Fibroblast of villous mesenchyme (primary cell): Measurements from ENCODE around the gene BET1L. TPM values are rescaled to one million over a fixed set of nuclear protein-coding genes. Genes with fewer than 3 reads are reported as not detected.
A peak's percentile ranks its signal among the peaks of the same experiment; 100 is the strongest.

ENCODE experiments used
- DNase-seq: peaks from one replicate; pipeline ENCODE4 v3.0.0-alpha.2; 2010; ENCODE audit warnings: low read depth
- H3K4me3 ChIP-seq: 2 replicates; pipeline ENCODE4 v1.5.1; 2011; ENCODE audit warnings: low read depth, mild to moderate bottlenecking, low read length
- total RNA-seq: library from RNA; depleted of rRNA; stranded (reverse); fragments of >200 nt; gene quantifications from 2 replicates; pipeline ENCODE4 v1.2.3, GENCODE V29; 2012
- TF ChIP-seq, protein P1 (sequence below): IDR thresholded peaks from 2 replicates; pipeline ENCODE4 v1.5.1; 2012; ENCODE audit warnings: low read depth, mild to moderate bottlenecking, low read length; ENCODE audit not compliant: insufficient read depth

The BET1L gene
- total RNA-seq, 1 donor, result 22.0 TPM

- TF ChIP-seq, protein P1, sequence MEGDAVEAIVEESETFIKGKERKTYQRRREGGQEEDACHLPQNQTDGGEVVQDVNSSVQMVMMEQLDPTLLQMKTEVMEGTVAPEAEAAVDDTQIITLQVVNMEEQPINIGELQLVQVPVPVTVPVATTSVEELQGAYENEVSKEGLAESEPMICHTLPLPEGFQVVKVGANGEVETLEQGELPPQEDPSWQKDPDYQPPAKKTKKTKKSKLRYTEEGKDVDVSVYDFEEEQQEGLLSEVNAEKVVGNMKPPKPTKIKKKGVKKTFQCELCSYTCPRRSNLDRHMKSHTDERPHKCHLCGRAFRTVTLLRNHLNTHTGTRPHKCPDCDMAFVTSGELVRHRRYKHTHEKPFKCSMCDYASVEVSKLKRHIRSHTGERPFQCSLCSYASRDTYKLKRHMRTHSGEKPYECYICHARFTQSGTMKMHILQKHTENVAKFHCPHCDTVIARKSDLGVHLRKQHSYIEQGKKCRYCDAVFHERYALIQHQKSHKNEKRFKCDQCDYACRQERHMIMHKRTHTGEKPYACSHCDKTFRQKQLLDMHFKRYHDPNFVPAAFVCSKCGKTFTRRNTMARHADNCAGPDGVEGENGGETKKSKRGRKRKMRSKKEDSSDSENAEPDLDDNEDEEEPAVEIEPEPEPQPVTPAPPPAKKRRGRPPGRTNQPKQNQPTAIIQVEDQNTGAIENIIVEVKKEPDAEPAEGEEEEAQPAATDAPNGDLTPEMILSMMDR, result no peak
- no peak overlapping the region for H3K4me3 ChIP-seq
- DNase-seq, result no peak
Observed at GRCh38 chr11:213111-213510, 5.9 kb upstream of the BET1L start.

GRCh38 chr11:212150-213100 is 5.2 kb upstream of the BET1L start:
- TF ChIP-seq, protein P1, result no peak
- no peak overlapping the region for H3K4me3 ChIP-seq
- no peak for DNase-seq

- TF ChIP-seq, protein P1, result no peak
- no peak for DNase-seq
- no peak overlapping the region for H3K4me3 ChIP-seq
Observed at GRCh38 chr11:211741-212140, 4.5 kb upstream of the BET1L start.

DNA sequence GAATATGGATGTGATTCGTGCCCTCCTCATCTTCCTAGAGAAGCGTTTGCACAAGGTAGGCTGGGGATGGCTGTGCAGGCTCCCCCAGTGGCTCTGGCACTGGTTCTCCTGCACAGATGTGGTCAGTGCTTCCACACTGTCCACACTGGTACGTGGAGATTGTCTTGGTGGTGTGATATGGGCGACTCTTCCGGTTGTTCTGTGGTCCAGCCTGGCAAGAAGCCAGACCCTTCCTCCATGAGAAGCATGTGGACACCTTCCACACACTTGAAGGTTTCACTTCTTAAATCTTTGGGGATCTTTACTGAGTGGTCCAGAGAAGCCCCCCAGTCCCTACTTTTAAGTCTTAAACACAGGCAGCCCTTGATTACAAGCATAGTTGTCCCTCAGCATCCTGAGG is 4.1 kb upstream of the BET1L start:
- TF ChIP-seq, protein P1, result no peak
- no peak for DNase-seq
- no peak overlapping the region for H3K4me3 ChIP-seq

GRCh38 chr11:210803-211180 is 3.6 kb upstream of the BET1L start:
- TF ChIP-seq, protein P1, result no peak

DNA sequence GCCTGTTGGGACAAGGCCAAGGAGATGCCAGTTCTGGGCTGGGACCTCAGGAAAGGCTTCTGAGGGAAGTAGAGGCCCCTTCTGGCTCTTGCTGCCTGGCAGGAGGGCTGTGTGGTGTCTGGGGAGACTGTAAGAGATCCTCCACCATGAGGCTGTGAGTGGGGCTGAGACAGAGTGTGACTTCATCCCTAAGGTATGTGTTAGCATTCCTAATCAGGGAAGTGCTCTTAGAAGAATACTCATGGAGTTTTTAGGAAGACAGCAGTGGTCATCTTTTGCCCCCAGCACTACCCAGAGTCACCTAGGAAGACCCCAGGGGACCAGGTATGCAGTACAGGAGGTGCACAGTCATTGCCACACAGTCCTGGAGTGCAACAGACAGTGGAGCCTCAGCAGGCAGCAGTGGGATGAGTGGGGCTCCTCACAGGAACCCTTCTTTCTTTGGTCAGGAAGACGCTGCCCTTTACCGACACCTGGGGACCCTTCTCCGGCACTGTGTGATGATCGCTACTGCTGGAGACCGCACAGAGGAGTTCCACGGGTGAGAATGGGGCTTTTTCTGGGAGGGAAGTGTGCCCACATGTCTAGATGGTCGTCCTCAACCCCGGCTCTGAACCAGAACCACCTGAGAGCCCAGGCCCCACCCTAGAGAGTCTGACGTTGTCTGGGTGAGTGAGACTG is 3.1 kb upstream of the BET1L start:
- TF ChIP-seq, protein P1, result no peak

More at GRCh38 chr11:210803-211180, 3.6 kb upstream of the BET1L start:
- no peak for DNase-seq
- no peak overlapping the region for H3K4me3 ChIP-seq

More for the DNA sequence above, 3.1 kb upstream of the BET1L start:
- H3K4me3 ChIP-seq, result peak overlapping the region; percentile 79
- peak; percentile 71 for DNase-seq
